CD4-positive, alpha-beta T cell treated with Interleukin-4 for 4 hours (primary cell): ENCODE measurements around the gene FAXC.
"Not testable (repeated sequence)": the region's sequence is repeated elsewhere in the genome, so short reads cannot be mapped to it uniquely, and the experiment has no call there.

ENCODE experiments used
- DNase-seq: peaks from one replicate; pipeline ENCODE4 v3.0.0-alpha.2; 2020

The FAXC gene

DNA sequence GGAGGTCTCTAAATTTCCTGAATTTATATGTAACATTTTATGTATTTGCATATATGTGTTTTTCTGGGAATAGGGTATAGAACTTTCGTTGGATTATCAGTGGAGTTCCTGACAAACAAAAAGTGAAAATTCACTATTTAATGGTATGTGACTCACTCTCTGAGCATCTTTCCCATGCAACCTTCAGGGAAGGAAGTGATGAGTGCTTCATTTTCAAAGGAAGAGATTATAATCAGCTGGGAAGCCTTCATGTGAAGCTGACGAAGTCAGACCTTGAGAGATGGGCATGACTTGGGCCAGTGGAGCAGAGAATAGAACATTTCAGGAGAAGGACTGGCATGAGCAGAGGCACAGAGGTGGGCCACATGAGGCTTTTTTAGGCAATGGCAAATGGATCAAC, 72.7 kb downstream of the FAXC start:
- DNase-seq: no peak

DNA sequence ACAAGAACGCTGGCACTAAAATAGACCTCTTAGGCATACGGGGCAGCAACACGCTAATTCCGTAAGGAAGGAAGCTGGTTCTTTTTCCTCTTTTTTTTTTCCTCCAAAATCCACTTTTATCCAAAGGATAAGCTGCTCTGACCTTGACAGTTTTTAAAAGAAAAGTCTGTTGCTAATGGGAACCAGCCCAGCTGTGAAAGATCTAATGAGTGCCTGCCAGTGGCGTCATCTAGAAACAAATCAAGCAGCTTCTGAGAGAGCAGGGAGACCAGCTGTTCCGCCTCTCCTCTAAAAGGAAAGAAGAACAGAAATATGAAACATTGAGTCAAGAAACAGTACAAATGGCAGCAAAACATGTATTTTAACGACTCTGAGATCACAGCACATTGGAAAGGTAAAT, 78.6 kb downstream of the FAXC start:
- DNase-seq: no peak

DNA sequence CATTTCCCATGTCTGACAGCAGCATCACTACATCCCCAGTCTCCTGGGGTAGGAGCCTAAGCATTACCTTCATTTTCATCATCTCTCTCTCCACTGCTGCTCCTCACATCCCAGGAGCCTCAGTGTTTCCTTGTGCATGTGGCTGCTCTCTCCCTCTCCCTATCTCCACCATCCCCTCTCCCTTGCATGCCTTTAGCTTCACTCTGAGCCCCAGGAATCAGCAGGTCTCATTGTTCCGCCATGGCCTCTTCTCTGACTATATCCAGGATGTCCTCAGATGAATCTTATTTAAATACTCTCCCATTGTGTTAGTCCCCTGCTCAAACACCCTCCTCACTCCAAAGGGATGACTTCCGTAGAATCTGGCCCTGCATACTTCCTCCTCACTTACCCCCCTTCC, 79.4 kb downstream of the FAXC start:
- no peak for DNase-seq

DNA sequence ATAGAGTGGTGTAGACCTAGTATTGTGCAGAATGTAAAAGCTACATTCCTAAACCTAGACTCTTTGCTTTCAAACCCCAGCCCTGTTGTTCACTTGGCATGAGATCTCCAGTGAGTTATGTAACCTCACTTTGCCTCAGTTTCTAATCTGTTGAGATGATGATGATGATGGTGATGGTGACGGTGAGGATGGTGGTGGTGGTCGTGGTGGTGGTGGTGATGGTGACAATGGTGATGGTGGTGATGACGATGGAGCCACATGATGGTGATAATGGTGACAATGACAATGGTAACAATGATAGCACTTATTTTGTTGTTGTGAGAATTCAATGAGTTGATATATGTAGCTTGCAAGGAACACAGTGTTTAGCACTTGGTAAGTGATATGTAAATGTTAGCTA, 80.3 kb downstream of the FAXC start:
- DNase-seq: no peak

DNA sequence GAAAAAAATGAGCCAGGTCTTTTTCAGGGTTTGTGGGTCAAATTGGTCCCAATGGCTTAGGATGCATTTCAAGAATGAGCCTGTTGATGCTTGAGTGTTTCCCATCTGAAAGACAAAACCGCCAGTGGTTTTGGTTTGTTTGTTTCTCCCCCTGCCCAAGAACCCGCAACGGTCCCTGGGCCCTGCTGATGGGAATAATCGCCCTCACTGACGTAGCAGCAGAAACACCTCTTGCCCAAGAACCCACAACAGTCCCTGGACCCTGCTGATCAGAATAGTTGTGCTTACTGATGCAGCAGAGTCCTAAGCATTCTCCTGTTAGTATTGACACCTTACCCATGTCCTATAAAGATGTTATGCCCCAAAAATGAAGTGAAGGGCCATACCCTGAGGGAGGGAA, 82.5 kb downstream of the FAXC start:
- not testable (repeated sequence) for DNase-seq

DNA sequence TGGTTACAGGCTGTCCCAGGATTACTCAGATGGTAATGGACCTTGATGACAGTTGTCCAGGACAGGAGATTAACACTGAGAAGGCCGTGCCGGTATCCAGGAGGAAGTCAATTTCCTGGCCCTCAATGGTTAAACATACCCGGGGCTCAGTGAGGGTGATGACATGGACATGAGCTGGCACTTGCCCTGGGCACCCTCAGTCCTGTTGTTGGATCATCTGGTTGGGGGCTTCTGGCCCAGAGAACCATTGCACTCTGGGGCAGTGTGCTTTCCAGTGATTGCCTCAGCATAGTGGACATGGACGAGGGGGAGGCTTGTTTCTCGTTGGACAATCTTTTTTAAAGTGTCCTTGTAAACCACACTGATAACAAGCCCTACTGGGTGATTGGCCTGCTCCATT, 84.0 kb downstream of the FAXC start:
- not testable (repeated sequence) for DNase-seq

DNA sequence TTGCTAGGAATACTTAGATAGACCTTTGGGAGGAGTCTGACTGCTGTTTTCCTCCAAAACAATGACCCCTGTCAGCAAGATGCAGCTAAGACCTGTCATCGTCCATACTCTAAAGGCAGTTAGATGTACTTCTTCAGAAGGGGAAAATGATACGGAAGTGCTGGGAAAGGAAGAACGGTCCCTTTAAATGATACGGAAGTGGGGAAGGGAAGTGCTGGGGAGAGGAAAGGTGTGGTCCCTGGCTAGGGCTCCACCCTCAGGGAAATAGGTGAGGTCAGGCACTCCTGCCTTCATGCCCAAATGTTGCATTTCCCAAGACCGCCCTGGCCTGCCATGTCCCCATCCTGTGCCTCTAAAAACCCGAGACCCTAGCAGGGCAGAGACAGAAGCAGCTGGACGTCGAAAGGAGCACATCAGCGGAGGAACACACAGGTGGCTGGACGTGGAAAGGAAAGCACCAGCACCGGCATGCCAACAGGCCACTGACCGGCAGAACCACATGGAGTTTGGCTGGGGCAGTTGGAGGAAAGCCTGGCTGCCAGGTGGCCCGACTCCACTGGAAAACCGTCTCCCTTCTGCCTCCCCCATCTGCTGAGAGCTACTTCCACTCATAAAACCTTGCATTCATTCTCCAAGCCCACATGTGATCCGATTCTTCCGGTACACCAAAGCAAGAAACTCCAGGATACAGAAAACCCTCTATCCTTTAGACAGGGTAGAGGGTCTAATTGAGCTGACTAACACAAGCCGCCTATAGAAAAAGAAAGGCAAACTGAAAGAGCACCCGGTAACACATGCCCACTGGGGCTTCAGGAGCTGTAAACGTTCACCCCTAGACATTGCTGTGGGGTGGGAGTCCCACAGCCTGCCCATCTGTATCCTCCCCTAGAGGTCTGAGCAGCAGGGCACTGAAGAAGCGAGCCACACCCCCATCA, 94.6 kb downstream of the FAXC start:
- no peak for DNase-seq

DNA sequence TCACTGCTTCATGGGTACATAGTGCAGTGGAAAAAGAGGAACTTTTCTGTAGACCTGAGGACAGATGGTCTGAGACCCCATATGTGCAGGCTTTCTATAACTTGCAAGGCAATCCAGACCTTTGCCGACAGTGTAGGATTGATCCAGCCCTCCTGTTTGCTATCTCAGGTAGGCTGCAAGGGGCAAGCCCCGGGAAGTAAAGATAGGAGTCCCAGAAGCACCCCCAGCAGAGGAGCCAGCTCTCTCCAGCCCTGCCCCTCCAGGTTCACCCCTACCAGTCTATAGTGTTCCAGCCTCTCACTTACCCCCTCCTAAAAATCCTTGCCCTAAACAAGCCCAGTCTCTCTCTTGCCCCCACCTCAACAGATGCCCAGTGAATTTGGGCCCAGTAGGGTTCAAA, 96.2 kb downstream of the FAXC start:
- DNase-seq: no peak

DNA sequence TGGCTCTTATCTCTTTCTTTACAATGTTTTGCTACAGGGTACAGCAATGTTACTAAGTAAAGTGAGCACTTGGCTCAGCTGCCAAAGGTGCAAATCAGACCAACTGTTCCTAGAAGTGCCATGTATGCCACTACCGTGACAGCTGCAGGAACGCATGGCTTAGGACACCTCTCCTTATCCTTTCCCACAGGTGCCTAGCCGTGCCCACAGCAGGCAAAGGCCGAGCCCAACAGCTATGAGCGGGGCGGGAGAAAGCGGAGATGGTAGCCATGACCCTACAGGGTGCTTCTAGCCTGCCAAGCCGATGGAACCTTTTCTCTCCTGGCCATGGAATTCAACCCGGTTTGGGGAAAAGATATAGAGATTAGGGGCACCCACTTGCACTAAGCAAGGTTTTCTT, 97.1 kb downstream of the FAXC start:
- DNase-seq: no peak

DNA sequence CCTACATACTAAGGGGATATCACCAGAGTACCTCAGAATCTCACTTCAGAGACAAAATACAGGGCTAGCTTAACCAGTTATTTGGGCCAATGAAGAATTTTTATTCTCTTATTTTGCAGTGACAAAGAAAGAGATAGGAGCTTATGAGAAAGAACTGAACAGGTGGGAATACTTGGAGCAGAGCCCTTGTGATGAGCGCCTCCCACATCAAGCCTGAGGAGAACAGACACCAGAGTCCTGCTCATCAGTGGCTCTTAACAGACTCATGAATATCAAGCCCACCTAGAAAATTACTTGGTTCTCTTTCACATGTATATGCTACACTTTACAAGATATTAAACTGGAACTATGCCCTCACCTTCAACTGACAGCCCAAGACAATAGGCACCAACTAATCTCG, 99.0 kb downstream of the FAXC start:
- DNase-seq: no peak

DNA sequence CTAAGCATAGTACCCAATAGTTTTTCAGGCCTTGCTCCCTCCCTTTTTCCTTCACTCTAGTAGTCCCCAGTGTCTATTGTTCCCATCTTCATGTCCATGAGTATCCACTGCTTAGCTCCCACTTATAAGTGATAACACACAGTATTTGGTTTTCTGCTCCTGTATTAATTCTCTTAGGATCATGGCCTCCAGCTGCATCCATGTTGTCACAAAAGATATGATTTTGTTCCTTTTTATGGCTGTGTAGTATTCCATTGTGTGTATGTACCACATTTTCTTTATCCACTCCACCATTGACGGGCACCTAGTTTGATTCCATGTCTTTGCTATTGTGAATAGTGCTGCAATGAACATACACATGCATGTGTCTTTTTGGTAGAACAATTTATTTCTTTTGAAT, 102.9 kb downstream of the FAXC start:
- no peak for DNase-seq

DNA sequence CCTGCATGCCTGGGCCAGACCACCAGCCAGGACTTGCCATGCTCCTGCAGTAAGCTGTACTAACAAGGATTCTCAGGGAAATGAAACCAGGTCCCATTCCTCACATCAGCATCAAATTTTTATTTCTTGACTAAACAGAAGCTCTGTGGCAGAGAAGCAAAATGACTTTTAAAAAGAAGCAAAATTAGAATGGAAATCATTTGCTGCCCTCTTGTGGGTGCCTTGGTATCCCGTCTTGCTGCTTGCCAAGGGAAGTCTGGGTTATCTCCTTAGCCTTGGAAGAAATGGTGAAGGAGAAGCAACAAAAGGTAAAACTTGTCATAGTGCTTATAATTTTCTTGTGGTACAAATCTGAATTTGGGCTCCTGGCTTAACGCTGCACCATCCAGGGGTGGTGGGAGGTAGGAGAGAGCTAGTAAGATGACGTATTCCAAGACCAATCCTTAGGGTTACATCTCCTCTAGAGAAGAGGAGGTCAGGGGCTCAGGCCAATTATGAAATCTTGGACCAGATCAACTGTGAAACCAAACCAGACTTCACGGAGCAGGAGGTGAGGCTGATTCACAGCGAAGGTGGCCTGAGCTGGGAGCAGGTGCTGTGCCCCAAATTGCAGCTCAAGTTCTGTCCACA, 107.5 kb downstream of the FAXC start:
- no peak for DNase-seq

DNA sequence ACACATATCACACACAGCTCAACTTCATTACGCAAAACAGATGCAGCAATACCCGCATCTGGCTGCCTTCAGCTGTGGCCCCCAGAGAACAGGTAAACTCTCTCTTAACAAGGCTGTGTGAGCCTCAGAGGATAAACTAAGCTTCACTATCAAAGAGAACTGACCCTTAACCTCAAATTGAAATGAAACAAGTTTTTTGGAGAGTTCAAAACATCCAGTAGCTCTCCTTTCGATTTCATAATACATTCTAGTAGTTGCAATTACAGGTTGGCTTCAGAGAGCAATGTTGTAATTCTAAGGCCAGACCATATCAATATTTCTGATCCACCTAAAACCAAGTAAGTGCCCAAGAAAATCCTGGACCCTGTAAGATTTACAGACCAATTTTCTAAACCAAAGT, 113.5 kb downstream of the FAXC start:
- DNase-seq: no peak

DNA sequence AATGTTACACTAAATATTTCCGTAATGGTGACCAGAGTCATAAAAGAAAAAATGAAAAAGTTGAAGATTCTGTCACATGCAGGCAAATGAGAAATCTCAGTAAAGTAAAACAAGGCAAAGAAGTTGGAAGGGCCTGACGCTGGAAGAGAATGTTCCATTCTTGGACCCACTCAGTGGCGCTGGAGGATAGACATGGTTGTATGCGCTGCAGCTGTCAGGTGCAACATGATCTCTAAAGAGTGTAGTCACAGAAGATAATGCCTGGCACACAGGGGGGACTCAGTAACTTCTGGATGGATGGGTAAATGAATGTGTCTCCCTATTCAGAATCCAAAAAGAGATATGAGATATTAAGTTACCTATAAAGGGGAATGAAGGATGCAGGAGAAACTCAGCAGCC, 116.3 kb downstream of the FAXC start:
- DNase-seq: no peak

DNA sequence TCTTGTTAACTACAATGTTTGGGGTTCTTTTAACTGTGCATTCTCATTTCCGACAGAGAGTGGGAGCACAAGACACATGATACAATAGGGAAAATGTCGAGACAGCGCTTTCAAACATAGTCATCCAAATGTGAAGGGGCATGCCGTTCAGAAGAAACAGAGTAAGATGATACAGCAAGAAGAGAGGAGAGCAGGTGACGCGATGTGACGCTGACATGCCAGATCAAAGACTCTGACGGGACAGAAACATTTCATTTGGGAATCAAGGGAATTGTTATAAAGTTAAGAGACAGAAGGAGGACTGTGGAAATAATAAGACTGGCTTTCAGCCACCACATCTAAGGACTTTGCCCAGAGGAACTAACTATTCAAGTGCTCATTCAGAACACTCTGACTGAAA, 117.4 kb downstream of the FAXC start:
- no peak for DNase-seq

DNA sequence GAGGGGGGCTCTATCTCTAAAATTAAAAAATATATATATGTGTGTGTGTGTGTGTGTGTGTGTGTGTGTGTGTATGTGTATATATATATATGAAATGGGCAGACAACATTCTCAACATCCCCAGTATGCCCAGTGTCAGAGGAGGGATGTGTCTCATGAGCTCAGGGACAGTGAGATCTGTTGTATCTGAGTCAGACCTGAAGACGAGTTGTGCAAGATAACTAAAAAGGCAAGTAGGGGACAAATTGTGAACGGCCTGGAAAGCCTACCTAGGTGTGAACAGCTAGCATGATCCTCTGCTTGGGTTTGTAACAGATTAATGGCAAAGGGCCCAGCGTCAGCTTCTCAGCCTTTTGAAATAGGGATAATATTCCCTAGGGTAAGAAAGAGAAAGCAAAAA, 124.3 kb downstream of the FAXC start:
- DNase-seq: no peak
